HG03045 (cell line): Measurements from ENCODE around the gene SWT1.
A peak's percentile ranks its signal among the peaks of the same experiment; 100 is the strongest.
"Not testable (repeated sequence)": the region's sequence is repeated elsewhere in the genome, so short reads cannot be mapped to it uniquely, and the experiment has no call there.

Experiments
- ATAC-seq: cut with Tn5 transposase; IDR thresholded peaks from one replicate; pipeline ENCODE4 v1.9.1; 2021; ENCODE audit warnings: mild to moderate bottlenecking, moderate library complexity; ENCODE audit not compliant: unreplicated experiment

Gene SWT1

DNA sequence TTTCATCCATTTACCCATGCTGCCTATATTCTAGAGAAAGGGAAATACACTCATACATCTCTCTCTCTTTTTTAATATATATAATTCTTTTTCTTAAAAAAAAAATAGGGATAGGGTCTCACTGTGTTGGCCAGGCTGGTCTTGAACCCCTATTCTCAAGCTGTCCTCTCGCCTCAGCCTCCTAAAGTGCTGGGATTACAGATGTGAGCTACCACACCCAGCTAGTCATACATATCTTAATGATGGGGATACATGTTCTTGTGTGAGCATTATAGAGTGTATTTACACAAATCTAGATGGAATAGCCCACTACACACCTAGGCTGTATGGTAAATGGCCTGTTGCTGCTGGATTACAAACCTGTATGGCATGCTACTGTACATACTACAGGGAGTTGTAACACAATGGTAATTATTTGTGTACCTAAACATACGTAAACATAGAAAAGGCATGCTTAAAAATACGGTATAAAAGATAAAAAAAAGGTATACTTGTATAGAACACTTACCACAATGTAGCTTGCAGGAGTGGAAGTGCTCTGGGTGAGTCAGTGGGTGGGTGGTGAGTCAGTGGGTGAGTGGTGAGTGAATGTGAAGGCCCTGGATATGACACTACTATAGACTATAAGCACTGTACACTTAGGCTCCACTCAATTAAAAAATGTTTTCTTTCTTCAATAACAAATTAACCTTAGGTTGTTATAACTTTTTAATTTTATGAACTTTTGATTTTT lies 87.2 kb downstream of the SWT1 start:
- no peak for ATAC-seq

DNA sequence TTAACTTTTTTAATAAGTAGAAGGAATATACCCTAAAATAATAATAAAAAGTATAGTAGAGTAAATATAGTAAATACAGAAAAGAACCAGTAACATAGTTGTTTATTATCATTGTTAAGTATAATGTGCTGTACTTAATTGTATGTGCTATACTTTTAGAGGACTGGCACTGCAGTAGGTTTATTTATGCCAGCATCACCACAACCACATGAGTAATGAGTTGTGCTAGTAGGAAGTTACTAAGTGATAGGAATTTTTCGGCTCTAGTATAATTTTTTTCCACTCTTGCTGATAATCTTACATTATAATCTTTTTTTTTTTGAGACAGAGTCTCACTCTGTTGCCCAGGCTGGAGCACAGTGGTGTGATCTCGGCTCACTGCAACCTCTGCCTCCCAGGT lies 88.5 kb downstream of the SWT1 start:
- ATAC-seq = no peak

DNA sequence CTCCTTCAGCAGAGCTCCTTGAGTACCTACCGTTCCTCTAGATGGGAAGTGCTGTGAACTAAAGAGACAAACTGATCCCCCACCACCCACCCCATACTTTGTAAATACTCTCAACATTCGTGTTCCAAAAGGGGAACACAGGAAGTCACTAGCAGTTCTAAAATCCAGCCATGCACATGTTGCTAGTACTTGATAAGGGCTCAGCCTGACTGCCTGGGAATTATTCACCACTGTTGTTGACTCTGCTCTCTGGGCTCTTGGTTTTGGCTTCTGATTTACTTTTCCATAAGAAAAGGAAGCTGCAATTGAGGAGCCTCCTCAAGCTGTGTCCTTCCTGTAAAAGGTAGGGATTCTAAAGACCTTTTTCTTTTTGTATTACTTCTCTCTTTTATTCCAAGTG lies 92.6 kb downstream of the SWT1 start:
- no peak for ATAC-seq

DNA sequence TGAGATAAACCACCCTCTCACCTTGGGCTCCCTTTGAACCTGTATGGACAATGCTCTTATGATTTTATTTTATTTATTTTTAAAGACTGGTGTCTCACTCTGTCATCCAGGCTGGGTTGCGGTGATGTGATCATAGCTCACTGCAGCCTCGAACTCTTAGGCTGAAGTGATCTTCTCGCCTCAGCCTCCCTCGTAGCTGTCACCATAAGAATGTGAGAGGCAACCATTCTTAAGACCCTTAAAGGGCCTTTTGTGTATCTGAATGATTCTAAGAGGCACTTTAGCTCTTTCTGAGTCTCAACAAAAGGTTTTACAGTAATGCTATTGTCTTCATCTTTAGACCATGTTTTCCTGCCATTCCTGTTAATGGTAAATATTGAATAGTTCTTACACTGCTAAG lies 93.1 kb downstream of the SWT1 start:
- ATAC-seq = no peak

DNA sequence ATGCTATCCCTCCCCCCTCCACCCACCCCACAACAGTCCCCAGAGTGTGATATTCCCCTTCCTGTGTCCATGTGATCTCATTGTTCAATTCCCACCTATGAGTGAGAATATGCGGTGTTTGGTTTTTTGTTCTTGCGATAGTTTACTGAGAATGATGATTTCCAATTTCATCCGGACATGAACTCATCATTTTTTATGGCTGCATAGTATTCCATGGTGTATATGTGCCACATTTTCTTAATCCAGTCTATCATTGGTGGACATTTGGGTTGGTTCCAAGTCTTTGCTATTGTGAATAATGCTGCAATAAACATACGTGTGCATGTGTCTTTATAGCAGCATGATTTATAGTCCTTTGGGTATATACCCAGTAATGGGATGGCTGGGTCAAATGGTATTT lies 95.0 kb downstream of the SWT1 start:
- ATAC-seq = not testable (repeated sequence)

DNA sequence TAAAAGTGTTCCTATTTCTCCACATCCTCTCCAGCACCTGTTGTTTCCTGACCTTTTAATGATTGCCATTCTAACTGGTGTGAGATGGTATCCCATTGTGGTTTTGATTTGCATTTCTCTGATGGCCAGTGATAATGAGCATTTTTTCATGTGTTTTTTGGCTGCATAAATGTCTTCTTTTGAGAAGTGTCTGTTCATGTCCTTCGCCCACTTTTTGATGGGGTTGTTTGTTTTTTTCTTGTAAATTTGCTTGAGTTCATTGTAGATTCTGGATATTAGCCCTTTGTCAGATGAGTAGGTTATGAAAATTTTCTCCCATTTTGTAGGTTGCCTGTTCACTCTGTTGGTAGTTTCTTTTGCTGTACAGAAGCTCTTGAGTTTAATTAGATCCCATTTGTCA lies 95.4 kb downstream of the SWT1 start:
- ATAC-seq = not testable (repeated sequence)

DNA sequence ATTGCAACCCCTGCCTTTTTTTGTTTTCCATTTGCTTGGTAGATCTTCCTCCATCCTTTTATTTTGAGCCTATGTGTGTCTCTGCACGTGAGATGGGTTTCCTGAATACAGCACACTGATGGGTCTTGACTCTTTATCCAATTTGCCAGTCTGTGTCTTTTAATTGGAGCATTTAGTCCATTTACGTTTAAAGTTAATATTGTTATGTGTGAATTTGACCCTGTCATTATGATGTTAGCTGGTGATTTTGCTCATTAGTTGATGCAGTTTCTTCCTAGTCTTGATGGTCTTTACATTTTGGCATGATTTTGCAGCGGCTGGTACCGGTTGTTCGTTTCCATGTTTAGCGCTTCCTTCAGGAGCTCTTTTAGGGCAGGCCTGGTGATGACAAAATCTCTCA lies 98.6 kb downstream of the SWT1 start:
- not testable (repeated sequence) for ATAC-seq

DNA sequence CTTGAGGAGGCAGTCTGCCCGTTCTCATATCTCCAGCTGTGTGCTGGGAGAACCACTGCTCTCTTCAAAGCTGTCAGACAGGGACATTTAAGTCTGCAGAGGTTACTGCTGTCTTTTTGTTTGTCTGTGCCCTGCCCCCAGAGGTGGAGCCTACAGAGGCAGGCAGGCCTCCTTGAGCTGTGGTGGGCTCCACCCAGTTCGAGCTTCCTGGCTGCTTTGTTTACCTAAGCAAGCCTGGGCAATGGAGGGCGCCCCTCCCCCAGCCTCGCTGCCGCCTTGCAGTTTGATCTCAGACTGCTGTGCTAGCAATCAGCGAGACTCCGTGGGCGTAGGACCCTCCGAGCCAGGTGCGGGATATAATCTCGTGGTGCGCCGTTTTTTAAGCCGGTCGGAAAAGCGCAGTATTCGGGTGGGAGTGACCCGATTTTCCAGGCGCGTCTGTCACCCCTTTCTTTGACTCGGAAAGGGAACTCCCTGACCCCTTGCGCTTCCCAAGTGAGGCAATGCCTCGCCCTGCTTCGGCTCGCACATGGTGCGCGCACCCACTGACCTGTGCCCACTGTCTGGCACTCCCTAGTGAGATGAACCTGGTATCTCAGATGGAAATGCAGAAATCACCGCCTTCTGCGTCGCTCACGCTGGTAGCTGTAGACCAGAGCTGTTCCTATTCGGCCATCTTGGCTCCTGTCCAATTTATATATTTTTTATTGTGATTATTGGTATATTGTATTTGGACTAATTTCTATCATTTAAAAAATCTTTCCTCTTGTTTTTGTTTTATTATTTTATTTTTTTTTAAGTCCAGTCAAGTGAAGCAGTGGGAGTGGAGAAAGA lies 100.4 kb downstream of the SWT1 start:
- ATAC-seq = not testable (repeated sequence)

DNA sequence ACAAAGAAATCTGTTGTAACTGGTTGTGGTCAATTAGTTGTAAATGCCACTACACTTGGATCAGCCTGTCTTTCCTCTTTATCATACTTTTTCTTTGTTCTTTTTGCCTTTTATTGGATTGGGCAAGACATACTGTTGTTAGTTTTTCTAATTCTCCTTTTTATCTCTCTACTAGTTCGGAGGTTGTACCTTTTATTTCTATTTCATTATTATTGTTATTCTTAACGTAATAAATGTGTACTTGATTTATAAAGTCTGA lies 100.9 kb downstream of the SWT1 start:
- ATAC-seq = no peak

DNA sequence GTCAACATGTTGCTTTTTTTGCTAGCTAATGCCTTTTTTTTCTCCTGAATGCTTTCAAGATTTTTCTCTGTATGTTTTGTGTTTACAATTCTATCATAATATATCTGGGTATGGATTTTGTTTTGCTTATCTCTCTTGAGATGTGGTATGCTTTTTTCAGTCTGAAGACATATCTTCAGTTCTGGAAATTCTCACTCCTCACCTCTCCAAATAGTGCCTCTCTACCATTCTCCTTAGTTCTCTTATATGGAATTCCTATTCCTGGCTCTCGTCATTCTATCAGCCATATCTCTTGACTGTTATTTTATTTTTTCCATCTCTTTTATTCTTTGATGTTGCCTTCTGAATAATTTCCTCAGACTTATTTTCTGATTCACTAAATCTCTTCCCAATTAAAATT lies 101.7 kb downstream of the SWT1 start:
- ATAC-seq = no peak

DNA sequence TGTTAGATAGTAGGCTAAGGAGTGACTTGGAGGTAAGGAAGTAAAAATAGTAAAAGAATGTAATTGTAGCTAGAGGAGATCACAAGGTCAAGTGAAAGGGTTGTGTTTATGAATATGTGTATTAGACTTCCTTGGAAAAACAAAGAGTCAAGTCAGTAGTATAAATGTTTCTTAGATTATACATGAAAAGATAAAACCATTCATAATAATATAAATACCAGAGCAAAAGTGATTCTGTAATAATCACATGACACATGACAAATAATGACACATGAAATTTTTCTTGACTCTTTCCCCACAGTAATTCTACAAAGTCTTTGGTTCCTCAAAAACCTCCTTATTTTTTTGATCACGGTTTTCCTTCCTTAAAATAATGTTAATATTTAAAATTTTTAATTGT lies 103.6 kb downstream of the SWT1 start:
- ATAC-seq = no peak

DNA sequence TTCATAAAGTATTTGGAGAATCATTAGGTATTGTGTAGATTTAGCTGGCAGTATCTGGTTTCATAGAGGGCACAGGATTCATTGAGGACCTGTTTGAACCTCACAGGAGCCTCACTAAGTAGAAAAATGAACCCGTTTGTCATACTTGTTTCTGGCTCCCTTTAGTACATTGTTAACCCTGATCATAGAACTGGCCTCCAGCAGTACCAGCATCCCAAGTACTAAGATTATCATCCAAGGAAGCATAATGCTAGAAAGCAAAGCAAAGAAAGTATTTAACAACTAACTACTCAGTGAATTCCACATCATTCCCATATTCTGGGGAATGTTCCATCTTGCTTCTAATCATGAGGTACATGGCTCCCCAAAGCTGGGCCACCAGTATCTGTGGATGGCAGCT lies 105.2 kb downstream of the SWT1 start:
- ATAC-seq = no peak

DNA sequence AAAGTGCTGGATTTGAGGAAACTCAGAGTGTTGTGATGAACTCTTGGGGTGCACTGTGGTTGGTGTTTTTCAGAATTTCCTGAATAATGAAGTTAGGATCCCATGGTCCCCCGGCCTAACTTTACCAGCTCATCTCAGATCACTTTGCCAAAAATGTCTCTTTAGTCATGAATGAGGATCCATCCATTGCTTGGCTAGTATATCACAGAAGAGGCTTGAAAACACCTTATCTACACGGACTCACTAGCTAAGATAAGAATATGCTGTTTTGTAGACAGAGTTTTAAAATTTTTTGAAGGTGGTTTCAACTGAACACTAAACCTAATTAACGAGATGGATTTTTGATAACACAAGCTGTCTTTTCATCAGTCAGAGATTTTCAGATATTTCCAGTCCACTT lies 106.3 kb downstream of the SWT1 start:
- ATAC-seq = no peak

DNA sequence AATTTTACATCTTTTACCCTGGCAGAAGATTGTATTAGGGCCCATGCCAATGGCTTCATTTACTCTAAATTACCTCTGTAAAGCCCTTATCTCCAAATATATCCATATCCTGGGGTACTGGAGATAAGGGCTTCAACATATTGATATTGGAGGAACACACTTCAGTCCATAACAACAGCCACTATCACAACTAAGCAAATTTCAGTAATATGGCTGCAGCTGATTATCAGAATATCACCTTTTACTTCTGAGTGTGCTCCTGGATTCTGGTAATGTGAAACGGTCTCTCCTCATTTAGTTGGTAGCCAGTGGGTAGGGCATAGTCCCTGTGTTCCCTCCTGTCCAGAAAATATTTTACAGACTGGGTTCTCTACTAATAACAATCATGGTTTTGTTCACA lies 106.8 kb downstream of the SWT1 start:
- ATAC-seq = no peak

DNA sequence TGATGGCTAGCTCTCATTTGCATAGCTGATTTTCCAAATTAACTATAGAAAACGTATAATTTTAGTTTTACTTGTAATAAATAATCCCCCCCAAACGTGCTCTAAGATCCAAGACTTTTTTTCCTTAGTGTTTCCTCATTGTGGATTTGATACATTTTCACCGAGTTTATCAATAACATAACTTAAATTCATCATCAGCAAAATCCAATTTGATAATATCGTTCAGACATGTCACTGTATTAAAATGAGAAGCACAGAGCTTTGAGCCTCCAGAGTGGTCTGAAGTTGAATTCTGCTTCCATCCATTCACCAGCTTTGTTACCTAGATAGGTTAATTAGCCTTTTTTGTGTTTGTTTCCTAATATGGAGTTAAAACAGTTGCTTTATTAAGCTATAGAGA lies 108.3 kb downstream of the SWT1 start:
- ATAC-seq = no peak

DNA sequence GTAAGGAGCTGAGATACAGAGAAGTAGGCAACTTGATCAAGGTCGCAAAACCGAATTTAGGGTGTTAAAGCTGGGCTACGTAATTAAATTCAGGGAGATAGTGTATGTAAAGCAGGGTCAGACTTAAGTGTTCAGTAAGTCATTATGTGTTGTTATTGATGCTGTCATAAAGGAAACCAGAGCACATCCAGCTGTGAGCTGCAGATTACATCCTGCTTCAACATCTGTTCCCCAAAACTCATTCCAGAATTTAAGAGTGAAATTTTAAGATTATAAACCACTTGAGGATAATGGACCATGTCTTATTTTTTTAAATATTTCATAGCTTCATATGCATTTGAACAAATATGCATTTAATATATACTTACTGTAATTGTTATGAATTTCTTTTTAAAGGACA lies 110.3 kb downstream of the SWT1 start:
- ATAC-seq = no peak

DNA sequence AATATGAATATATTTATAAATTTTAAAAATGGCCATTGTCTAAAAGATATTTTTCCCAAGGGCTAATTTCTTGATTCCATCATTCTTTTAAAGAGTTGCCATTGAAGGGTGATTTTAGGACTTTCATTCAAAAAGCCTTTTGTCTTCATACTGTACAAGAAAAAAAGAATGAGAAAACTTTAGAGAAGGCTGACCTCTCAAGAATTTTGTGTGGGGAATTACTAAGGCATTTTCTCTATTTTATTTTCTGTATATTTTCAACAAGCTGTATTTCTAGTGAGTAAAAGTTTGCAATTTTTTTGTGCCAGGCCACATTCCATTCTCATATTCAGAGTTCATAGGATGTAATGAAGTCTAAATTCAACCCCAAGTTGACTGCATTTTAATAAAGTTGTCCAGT lies 110.7 kb downstream of the SWT1 start:
- ATAC-seq = no peak

DNA sequence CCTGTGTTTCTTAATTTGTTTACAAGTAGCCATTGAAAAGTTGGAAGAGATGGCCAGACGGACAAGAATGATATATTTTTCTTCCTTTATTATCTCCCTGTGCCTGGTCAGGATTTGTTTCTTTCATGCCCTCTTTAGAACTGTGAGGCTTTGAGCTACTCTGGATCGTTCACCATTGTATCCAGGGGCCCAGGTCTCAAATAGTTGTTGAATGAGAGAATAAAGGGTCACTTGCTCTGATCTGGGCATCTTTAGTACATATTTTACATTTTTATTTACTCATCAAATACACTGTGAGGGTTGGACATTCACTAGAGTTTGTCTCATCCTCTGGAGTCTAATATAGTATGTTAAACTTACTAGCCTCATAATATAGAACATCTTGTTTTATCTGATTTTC lies 111.4 kb downstream of the SWT1 start:
- ATAC-seq = no peak

DNA sequence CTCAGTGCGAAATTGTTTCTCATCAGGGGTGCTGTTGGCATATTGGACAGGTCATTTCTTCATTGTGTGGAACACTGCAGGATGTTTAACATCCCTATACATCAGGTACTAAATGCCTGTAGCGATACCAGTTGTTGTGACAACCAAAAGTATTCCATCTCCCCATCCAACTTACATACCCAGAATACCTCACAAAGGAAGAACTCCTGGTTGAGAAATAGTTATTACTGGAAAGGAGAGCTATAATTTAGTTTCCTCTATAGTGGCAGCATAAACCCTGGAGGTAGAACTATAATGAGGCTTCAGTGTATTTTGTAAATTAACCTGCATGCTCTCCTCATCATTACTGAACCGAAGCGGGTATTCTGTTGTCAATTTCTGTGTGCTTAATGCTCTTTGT lies 115.0 kb downstream of the SWT1 start:
- ATAC-seq = no peak

DNA sequence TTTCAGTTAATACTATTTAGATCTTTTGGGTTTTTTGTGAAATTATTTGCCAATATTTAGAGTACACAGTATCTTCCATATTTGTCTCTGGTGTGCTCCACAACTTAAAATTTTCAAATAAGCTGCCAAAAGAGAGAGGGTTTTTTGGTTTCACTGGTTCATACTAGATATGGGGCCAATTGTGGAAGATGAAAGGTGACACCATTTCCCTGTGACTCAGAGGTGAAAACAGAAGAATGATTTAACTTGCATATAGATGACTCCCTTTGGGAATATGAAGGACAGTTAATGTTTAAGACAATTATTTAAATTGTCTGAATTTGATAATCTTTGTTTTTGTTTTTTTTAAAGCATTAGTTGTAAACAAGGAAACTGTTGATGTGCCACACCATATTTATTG lies 122.6 kb downstream of the SWT1 start:
- no peak for ATAC-seq

DNA sequence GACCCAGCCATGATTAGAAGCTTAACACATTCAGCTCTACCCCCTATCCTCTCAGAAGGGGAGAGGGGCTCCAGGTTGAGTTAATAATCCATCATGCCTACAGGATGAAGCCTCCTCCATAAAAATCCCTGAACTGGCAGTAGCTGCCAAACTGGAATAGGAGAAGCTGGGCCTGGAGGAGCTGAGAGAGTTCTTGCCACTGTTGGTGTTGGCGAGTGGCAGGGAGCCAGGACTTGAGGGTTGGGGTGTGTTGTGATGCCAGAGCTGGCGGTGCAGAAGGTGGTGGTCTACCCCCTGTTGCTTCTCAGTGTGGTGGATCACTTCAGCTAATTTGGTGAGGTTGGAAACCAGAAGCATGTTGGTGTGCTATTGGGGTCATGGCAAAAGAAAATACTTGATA lies 123.6 kb downstream of the SWT1 start:
- no peak for ATAC-seq

DNA sequence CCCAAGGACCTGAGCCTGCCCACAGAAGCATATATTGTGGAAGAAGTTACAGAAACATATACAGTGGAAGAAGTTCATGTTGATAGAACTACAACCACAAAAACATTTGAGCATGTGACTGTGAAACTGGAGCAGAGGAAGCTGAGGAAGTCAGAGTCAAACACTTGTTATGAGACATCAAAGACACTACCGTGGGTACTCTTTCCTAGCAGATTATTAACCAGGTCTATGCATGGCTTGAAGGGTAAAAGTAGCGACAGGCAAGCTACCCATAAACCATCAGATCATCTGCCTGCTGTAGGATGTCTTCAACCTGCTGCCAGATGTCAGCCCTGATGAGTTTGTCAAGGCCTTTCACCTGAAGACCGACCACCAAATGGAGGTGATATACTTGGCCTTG lies 124.3 kb downstream of the SWT1 start:
- peak; percentile 50 for ATAC-seq

DNA sequence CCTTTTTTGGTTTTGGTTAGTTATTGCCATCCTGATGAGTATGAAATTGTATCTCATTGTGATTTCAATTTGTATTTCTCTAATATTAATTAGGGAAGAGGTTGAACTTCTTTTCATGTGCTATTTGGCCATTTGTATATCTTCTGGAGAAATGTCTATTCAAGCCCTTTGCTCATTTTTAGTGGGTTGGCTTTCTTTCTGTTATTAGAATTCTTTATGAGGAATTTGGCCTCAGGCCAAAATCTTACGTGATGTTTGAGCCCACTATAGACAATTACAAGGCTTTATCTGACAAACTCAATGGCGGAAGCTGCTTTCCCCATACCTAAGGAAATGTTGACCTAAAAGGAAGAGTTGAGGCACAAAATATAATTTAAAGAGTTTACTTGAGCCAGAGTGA lies 127.1 kb downstream of the SWT1 start:
- no peak for ATAC-seq
